Cardiac fibroblast (primary cell): Measurements from ENCODE around the gene GYG1.
A peak's percentile ranks its signal among the peaks of the same experiment; 100 is the strongest.

Experiments used
- DNase-seq, 2 donors: peaks; one replicate each; pipeline versions ENCODE4 v3.0.0 to v3.0.0-alpha.2; 2010; ENCODE audit warnings: low read depth in 2 of 2
- H3K4me3 ChIP-seq, 2 donors: replicated peaks in 1 of 2; 1 replicate in 1 of 2; 2 replicates in 1 of 2; pipeline ENCODE4 v1.5.1; 2011; ENCODE audit warnings: low read depth in 2 of 2, low read length in 2 of 2, mild to moderate bottlenecking in 2 of 2, moderate library complexity in 1 of 2
- CTCF ChIP-seq: IDR thresholded peaks from one replicate; pipeline ENCODE4 v1.5.1; 2011; ENCODE audit warnings: low read depth, mild to moderate bottlenecking, low read length, inconsistent platforms

GYG1 gene

GRCh38 chr3:149044339-149045083 is 53.2 kb downstream of the GYG1 start:
- no peak for TF ChIP-seq CTCF
- no peak overlapping the region for H3K4me3 ChIP-seq
- DNase-seq = no peak

- H3K4me3 ChIP-seq = no peak overlapping the region
- no peak for TF ChIP-seq CTCF
- DNase-seq = peak in 1 of 2 donors; percentile 15
Measured at GRCh38 chr3:149055575-149055974, 64.2 kb downstream of the GYG1 start.

- DNase-seq = no peak
- H3K4me3 ChIP-seq = no peak overlapping the region
- TF ChIP-seq CTCF = no peak
Measured at GRCh38 chr3:149058198-149058597, 66.9 kb downstream of the GYG1 start.

- no peak for DNase-seq
- no peak for TF ChIP-seq CTCF
- H3K4me3 ChIP-seq = no peak overlapping the region
Measured at GRCh38 chr3:149058602-149059001, 67.3 kb downstream of the GYG1 start.

GRCh38 chr3:149061776-149062175 is 70.4 kb downstream of the GYG1 start:
- TF ChIP-seq CTCF = no peak
- no peak overlapping the region for H3K4me3 ChIP-seq
- DNase-seq = peak in 1 of 2 donors; percentile 42

GRCh38 chr3:149067883-149068282 is 76.5 kb downstream of the GYG1 start:
- TF ChIP-seq CTCF = no peak
- H3K4me3 ChIP-seq = no peak overlapping the region
- no peak for DNase-seq
